HL-60/S4 treated with phorbol 12-myristate 13-acetate at 8.2 ng/mL for 4 days and 3 days (cell line): Measurements from ENCODE around the gene ABCA13.

ENCODE experiments used
- in situ Hi-C: fragments of 300-500 bp; cut with MboI; formaldehyde crosslinking; loops from 2 replicates; pipeline ENCODE4 v1.15.0; 2022; ENCODE audit warnings: low sequenced_read_pairs

The ABCA13 gene

GRCh38 chr7:48426331-48426965 lies 255.2 kb downstream of the ABCA13 start:
- in situ Hi-C loops = no loop called here

GRCh38 chr7:48426966-48427555 lies 255.8 kb downstream of the ABCA13 start:
- in situ Hi-C loops = no loop called here

- in situ Hi-C loops = no loop called here
These were observed 256.4 kb downstream of the ABCA13 start for GRCh38 chr7:48427671-48428070.

- in situ Hi-C loops = no loop called here
These were observed 256.9 kb downstream of the ABCA13 start for GRCh38 chr7:48428091-48428684.

GRCh38 chr7:48429117-48429516 lies 257.9 kb downstream of the ABCA13 start:
- in situ Hi-C loops = no loop called here

- in situ Hi-C loops = no loop called here
These were observed 266.9 kb downstream of the ABCA13 start for GRCh38 chr7:48438206-48438605.

- in situ Hi-C loops = no loop called here
These were observed 270.7 kb downstream of the ABCA13 start for GRCh38 chr7:48441848-48442492.

GRCh38 chr7:48443051-48443450 lies 271.8 kb downstream of the ABCA13 start:
- in situ Hi-C loops = no loop called here

- in situ Hi-C loops = no loop called here
These were observed 275.5 kb downstream of the ABCA13 start for GRCh38 chr7:48446721-48447120.

- in situ Hi-C loops = no loop called here
These were observed 281.0 kb downstream of the ABCA13 start for GRCh38 chr7:48452218-48452617.

- in situ Hi-C loops = no loop called here
These were observed 283.5 kb downstream of the ABCA13 start for GRCh38 chr7:48454750-48455192.

- in situ Hi-C loops = no loop called here
These were observed 284.1 kb downstream of the ABCA13 start for GRCh38 chr7:48455363-48455762.

- in situ Hi-C loops = no loop called here
These were observed 287.7 kb downstream of the ABCA13 start for GRCh38 chr7:48458701-48459524.

GRCh38 chr7:48466713-48467112 lies 295.5 kb downstream of the ABCA13 start:
- in situ Hi-C loops = no loop called here

GRCh38 chr7:48471196-48471595 lies 299.9 kb downstream of the ABCA13 start:
- in situ Hi-C loops = no loop called here

- in situ Hi-C loops = no loop called here
These were observed 301.4 kb downstream of the ABCA13 start for GRCh38 chr7:48472640-48473039.

- in situ Hi-C loops = no loop called here
These were observed 302.1 kb downstream of the ABCA13 start for GRCh38 chr7:48473205-48473865.

- in situ Hi-C loops = no loop called here
These were observed 310.0 kb downstream of the ABCA13 start for GRCh38 chr7:48481235-48481634.

- in situ Hi-C loops = no loop called here
These were observed 326.3 kb downstream of the ABCA13 start for GRCh38 chr7:48497521-48497920.

- in situ Hi-C loops = no loop called here
These were observed 330.8 kb downstream of the ABCA13 start for GRCh38 chr7:48502021-48502420.

GRCh38 chr7:48505051-48505450 lies 333.8 kb downstream of the ABCA13 start:
- in situ Hi-C loops = no loop called here
